ENCODE measurements around the gene FAM83E. TPM values are rescaled to one million over a fixed set of nuclear protein-coding genes. Genes with fewer than 3 reads are reported as not detected.

FAM83E gene
- total RNA-seq, 1 experiment from 2014 or later = 8.8 TPM

- 0 out of 2 replicates have a peak, but pooled peaks have one; percentile 41 for TF ChIP-seq AFF4 (CRISPR knock-in tag; IDR thresholded peaks at IDR 0.05; ENCODE audit: borderline replicate concordance)
- TF ChIP-seq CBFB (CRISPR knock-in tag; IDR thresholded peaks at IDR 0.05; ENCODE audit: low read depth) = 0 out of 2 replicates have a peak, but pooled peaks have one; percentile 67
- TF ChIP-seq SOX15 (CRISPR knock-in tag; IDR thresholded peaks at IDR 0.05) = no peak
- TF ChIP-seq USF2 (CRISPR knock-in tag; IDR thresholded peaks at IDR 0.05) = peak; percentile 83
- TF ChIP-seq NR2C2 (CRISPR knock-in tag; IDR thresholded peaks at IDR 0.05) = peak; percentile 61; the same call in 1 of the 2 replicates
- peak; percentile 93 for TF ChIP-seq E2F5 (CRISPR knock-in tag; IDR thresholded peaks at IDR 0.05)
- TF ChIP-seq ZBTB43 (CRISPR knock-in tag; IDR thresholded peaks at IDR 0.05) = peak; percentile 72
- TF ChIP-seq ZBTB21 (CRISPR knock-in tag; IDR thresholded peaks at IDR 0.05; ENCODE audit: borderline replicate concordance) = peak; percentile 75; the same call in 1 of the 2 replicates
- no peak for TF ChIP-seq ZMAT4 (CRISPR knock-in tag; IDR thresholded peaks at IDR 0.05)
- no peak for TF ChIP-seq ATF1 (CRISPR knock-in tag; IDR thresholded peaks at IDR 0.05)
- no peak for TF ChIP-seq PREB (CRISPR knock-in tag; IDR thresholded peaks at IDR 0.05; ENCODE audit: borderline replicate concordance)
- no peak for TF ChIP-seq NR3C1 (CRISPR knock-in tag; conservative IDR thresholded peaks at IDR 0.05; ENCODE audit: low read depth)
- TF ChIP-seq ERG (CRISPR knock-in tag; IDR thresholded peaks at IDR 0.05) = no peak
- no peak for TF ChIP-seq RORB (CRISPR knock-in tag; IDR thresholded peaks at IDR 0.05)
- peak; percentile 96 for TF ChIP-seq SMAD3 (CRISPR knock-in tag; IDR thresholded peaks at IDR 0.05; ENCODE audit: borderline replicate concordance)
- TF ChIP-seq HMGXB4 (CRISPR knock-in tag; IDR thresholded peaks at IDR 0.05) = 0 out of 2 replicates have a peak, but pooled peaks have one; percentile 11
- no peak for TF ChIP-seq JAZF1 (CRISPR knock-in tag; IDR thresholded peaks at IDR 0.05)
- no peak for TF ChIP-seq HMGA2 (CRISPR knock-in tag; IDR thresholded peaks at IDR 0.05)
- TF ChIP-seq MAX (CRISPR knock-in tag; IDR thresholded peaks at IDR 0.05) = peak; percentile 96
- peak; percentile 46; the same call in 1 of the 2 replicates for TF ChIP-seq ZNF219 (CRISPR knock-in tag; IDR thresholded peaks at IDR 0.05; ENCODE audit: borderline replicate concordance)
- TF ChIP-seq ARID4B (CRISPR knock-in tag; IDR thresholded peaks at IDR 0.05; ENCODE audit: borderline replicate concordance) = peak; percentile 88; the same call in 1 of the 2 replicates
Measured at GRCh38 chr19:48637449-48637947, 22.6 kb upstream of the FAM83E start (continued).
